GM18505 (cell line): ENCODE measurements around the gene PDCD2L.
"Not testable (repeated sequence)": the region's sequence is repeated elsewhere in the genome, so short reads cannot be mapped to it uniquely, and the experiment has no call there.

Experiments
- ATAC-seq: cut with Tn5 transposase; IDR thresholded peaks from one replicate; pipeline ENCODE4 v1.9.1; 2021; ENCODE audit not compliant: unreplicated experiment
- POLR2A ChIP-seq: IDR thresholded peaks from 4 replicates; pipeline ENCODE4 v1.6.1; 2011; ENCODE audit warnings: borderline replicate concordance; ENCODE audit not compliant: insufficient read depth, insufficient read length; ENCODE audit errors: extremely low read depth

Gene PDCD2L

DNA sequence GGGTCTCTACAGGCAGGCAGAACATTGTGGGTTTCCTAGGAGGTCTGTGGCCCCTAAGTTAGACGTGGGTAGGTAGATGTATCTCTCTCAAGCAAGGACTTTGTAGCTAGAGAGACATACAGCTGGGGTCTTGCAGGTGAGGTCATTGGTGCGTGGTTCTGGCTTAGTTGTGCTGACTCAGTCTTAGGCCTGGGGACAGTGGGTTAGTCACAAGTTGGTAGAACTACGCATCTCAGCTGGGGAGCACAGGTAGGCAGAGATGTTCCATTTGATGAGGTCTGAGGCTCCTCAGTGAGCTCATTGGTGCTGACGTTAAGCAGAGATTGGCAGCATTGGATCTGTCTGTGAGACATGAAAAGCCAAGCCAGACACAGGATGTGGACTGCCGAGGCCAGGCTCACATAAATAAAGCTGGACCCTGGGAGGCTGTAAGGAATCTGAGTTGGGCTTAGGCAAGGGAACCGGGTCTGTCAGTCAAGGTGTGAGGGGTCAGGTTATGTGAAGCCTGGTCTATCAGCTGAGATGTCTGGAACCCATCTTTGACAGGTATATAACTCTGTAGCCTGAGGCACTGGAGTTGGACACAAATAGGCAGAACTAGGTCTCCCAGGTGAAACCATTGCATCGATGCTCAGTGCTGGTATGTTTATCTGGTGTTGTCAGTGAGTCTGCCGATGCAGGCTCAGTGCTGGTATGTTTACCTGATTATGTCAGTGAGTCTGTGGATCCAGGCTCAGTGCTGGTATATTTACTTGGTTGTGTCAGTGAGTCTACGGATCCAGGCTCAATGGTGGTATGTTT lies 17.4 kb upstream of the PDCD2L start:
- no peak for TF ChIP-seq POLR2A
- no peak for ATAC-seq

DNA sequence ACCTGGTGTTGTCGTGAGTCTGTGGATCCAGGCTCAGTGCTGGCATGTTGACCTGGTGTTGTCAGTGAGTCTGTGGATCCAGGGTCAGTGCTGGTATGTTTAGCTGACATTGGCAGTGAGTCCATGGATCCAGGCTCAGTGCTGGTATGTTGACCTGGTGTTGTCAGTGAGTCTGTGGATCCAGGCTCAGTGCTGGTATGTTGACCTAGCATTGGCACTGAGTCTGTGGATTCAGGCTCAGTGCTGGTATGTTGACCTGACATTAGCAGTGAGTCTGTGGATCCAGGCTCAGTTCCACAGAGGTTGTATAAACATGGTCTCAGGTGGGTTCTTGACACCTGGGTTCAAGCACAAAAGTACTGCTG lies 16.8 kb upstream of the PDCD2L start:
- no peak for TF ChIP-seq POLR2A
- ATAC-seq: no peak

DNA sequence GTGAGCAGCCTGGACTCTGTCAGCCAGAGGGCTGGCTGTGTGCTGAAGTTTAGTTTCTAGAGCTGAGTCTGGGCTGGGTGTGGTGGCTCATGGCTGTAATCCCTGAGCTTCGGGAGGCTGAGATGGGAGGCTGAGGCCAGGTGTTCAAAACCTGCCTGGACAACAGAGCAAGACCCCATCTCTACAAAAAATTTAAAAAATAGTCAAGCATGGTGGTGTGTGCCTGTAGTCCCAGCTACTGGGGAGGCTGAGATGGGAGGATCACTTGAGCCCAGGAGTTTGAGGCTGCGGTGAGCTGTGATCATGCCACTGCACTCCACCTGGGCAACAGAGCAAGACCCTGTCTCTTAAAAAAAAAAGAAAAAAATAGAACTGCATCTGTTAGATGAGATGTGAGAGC lies 15.5 kb upstream of the PDCD2L start:
- ATAC-seq: not testable (repeated sequence)

DNA sequence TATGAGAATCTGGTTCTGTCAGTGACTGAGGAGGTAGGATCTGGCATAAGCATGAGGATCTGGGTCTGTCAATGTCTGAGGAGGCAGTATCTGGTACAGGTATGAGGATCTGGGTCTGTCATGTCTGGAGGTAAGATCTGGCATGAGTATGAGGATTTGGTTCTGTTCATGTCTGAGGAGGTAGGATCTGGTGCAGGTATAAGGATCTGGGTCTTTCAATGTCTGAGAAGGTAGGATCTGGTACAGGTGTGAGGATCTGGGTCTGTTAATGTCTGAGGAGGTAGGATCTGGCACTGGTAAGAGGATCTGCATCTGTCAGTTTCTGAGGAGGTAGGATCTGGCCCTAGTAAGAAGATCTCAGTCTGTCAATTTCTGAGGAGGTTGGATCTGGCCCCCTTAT lies 12.4 kb upstream of the PDCD2L start:
- no peak for ATAC-seq
- no peak for TF ChIP-seq POLR2A

DNA sequence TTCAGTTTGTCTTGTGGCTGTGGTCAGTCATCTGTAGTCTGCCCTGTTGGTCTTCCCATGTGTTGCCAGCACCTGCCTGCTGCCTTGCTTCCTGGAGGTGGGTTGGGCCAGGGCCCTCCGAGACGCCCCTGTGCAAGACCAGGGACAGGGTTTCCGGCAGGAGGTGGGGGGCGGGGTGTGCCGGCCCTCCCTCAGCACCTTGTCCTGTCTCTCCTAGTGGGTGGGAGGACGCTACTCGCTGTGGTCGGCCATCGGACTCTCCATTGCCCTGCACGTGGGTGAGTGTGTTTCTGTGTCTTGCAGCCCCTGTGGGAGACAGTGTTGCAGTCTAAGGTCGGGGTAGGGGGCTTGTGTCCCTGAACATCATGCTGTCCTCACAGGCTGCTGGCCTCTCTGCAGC lies 11.2 kb upstream of the PDCD2L start:
- no peak for ATAC-seq

DNA sequence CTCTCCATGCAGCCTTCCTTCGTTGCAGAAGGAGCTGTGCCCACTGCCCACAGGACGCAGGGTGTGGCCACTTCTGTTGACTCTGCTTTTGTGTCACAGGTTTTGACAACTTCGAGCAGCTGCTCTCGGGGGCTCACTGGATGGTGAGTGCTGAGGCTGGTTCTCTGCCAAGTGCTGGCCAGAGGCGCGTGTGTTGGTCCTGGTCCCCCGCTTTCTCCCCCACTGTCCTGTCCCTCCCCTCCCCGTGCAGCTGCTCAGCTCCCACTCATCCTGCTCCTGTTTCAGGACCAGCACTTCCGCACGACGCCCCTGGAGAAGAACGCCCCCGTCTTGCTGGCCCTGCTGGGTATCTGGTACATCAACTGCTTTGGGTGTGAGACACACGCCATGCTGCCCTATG lies 10.6 kb upstream of the PDCD2L start:
- no peak for TF ChIP-seq POLR2A
- no peak for ATAC-seq

More for the DNA sequence above, 11.2 kb upstream of the PDCD2L start:
- TF ChIP-seq POLR2A: no peak

DNA sequence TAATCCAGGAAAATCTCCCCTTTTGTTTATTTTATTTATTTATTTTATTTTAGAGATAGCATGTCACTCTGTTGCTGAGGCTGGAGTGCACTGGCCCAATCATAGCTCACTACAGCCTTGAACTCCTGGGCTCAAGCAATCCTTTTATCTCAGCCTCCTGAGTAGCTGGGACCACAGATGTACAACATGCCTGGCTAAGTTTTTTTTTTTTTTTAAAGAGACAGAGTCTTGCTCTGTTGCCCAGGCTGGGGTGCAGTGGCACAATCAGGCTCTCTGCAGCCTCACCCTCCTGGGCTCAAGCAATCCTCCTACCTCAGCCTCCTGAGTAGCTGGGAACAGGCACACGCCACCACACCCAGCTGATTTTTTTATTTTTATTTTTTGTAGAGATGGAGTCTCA lies 6.3 kb upstream of the PDCD2L start:
- TF ChIP-seq POLR2A: no peak
- ATAC-seq: no peak

DNA sequence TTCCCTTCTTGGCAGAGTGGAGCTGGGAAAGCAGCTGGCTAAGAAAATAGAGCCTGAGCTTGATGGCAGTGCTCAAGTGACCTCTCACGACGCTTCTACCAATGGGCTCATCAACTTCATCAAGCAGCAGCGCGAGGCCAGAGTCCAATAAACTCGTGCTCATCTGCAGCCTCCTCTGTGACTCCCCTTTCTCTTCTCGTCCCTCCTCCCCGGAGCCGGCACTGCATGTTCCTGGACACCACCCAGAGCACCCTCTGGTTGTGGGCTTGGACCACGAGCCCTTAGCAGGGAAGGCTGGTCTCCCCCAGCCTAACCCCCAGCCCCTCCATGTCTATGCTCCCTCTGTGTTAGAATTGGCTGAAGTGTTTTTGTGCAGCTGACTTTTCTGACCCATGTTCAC lies 4.3 kb upstream of the PDCD2L start:
- no peak for ATAC-seq
- TF ChIP-seq POLR2A: no peak

DNA sequence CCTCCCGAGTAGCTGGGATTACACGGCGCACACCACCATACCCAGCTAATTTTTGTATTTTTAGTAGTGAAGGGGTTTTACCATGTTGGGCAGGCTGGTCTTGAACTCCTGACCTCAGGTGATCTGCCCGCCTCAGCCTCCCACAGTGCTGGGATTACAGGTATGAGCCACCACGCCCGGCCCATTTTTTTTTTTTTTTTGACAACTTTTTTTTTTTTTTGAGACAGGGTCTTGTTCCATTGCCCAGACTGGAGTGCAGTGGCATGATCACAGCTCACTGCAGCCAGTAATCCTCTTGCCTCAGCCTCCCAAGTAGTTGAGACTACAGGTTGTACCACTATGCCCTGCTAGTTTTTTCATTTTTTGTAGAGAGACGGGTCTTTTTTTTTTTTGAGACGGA lies 3.4 kb upstream of the PDCD2L start:
- ATAC-seq: not testable (repeated sequence)

DNA sequence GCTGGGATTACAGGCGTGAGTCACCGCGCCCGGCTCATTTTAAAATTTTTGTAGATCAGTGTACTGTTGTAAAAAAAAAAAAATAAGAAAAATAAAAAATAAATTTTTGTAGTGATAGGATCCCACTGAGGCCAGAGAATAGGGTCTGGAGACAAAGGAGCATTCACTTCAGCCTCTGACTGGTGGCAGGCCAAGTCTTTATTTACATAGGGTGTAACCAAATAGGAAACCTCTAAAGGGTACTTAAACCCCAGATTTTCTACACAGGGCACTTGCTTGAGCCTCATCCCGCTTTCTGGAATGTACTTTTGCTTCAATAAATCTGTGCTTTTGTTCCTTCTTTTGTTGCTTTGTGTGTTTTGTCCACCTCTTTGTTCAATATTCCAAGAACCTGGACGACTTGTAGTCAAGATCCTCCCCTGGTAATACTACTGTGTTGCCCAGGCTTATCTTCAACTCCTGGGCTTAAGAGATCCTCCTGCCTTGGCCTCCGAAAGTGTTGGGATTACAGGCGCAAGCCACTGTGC lies 2.1 kb upstream of the PDCD2L start:
- TF ChIP-seq POLR2A: no peak
- ATAC-seq: no peak

DNA sequence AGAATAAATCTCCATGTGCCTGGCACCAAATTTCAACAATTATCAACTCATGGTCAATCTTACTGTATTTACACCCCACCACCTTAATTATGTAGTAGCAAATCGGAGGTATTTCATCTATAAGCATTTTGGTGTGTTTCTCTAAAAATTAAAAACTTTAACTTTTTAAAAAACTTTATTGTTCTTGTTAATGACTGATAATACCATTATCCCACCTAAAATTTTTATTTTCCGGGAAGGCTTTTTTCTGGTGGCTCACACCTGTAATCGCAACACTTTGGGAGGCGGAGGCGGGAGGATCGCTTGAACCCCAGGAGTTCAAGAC lies 453 bp upstream of the PDCD2L start:
- no peak for ATAC-seq
- no peak for TF ChIP-seq POLR2A

DNA sequence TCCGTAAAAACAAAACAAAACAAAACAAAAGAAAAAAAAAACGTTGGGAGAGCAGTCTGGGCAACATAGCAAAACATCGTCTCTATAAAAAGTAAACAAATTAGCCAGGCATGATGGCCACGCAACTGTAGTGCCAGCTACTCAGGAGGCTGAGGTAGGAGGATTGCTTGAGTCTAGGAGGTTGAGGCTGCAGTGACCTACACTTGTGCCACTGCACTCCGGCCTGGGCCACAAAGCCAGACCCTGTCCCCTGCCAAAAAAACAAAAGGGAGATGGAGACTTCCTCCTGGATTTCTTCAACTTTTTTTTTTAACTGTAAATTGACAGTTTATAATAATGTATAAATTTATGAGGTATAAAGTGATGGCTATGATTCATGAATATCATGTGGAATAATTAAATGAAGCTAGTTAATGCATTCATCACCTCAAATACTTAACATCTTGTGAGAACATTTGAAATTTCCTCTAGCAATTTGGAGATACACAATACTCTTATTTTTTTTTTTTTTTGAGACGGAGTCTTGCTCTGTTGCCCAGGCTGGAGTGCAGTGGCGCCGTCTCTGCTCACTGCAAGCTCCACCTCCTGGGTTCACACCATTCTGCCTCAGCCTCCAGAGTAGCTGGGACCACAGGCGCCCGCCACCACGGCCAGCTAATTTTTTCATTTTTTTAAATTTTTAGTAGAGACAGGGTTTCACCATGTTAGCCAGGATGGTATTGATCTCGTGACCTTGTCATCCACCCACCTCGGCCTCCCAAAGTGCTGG lies 1.9 kb downstream of the PDCD2L start:
- TF ChIP-seq POLR2A: no peak

DNA sequence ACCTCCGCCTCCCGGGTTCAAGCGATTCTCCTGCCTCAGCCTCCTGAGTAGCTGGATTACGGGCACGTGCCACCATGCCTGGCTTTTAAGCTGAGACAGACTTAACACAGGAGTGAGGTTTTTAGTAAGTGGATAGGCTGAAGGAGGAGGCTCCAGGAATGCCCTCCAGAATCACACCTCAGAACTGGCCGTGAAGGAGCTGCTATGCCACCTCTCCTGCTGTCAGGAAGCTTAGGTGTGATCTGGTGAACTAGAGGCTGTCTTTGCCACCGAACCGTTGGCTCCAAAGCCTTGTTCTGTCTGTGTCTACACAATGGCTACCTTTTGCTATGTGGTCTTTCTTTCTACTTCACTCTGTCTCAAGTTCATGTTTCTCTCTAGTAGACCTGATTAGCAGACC lies 4.2 kb downstream of the PDCD2L start:
- no peak for TF ChIP-seq POLR2A
- ATAC-seq: no peak

More for the DNA sequence above, 1.9 kb downstream of the PDCD2L start:
- ATAC-seq: no peak

DNA sequence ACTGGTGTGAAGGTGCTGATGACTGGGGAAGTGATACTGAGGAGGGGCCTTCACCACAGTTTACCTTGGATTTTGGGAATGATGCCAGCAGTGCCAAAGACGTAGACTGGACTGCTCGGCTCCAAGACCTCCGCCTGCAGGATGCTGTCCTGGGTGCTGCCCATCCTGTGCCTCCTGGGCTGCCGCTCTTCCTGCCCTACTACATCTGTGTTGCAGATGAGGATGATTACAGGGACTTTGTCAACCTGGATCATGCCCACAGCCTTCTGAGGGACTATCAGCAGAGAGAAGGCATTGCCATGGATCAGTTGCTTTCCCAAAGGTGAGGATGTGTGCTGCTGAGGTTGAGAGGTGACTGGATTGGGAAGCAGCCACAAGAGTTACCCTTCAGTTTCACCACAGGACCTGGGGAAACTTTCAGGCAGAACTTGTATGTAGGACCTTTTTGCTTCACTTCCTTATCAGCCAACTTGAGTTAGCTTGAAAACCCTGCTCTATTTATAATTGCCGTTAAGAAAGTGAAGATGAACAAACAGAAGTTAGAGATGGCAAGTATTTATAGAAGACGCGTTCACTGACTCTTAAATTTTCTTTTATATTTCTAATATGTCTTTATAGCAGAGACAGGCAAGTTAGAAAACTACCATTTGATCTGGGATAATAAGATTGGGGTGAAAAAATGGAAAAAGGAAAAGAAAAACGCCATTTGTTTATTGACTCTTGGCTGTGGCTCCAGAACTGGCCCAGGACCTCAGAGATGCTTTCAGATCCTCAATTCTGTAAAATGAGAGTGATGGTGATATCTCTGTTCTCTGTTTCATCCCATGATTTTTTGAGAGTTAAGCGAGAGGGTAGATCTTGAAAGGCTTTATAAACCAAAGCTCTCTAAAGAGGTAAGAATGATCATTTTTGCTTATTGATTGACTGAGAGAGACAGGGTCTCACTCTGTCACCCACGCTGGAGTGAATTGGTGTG lies 5.3 kb downstream of the PDCD2L start:
- ATAC-seq: no peak

DNA sequence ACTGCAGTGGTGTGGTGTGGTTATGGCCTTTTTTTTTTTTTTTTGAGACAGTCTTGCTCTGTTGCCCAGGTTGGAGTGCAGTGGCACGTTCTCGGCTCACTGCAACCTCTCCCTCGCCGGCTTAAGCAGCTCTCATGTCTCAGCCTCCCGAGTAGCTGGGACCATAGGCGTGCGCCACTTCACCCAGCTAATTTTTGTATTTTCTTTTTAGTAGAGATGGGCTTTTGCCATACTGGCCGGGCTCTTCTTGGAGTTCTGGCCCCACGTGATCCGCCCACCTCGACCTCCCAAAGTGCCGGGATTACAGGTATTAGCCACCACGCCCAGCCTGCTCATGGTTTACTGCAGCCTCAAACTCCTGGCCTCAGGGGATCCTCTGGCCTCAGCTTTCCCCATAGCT lies 7.0 kb downstream of the PDCD2L start:
- ATAC-seq: no peak
- no peak for TF ChIP-seq POLR2A

More for the DNA sequence above, 5.3 kb downstream of the PDCD2L start:
- TF ChIP-seq POLR2A: no peak
